Measurements from ENCODE around the gene DNAJC27.

Gene DNAJC27

DNA sequence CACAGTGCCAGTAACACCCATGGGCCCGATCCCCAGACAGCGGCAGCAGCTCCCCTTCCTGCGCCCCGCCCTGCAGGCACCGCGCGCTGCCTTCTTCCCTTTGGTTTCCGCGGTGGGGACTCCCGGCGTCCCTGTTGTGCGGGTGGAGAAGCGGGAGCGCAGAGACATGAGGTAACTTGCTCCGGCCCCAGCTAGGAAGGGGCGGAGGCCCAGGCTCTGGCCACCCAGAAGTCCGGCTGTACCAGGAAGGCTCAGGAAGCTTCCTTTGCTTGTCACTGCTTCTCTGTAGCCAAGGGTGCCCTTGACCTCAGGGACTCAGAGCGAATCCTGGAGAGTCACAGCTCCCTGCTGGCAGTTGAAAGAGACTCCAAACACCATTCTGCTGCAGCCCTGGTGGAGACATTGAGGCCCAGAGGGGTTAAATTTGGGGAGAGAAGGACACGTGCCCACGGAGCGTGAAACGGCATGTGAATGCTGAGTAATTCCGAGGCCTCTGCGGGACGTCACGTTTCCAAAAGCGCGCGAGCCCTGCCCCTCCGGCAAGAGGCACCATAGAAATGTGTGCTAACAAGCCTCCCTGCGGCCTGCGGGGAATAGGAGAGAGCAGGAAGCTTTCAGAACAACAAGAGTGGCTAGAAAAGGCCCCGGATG, 45.0 kb downstream of the DNAJC27 start:
- H3K27ac ChIP-seq = no peak overlapping the region
- TF ChIP-seq ZFX (IDR thresholded peaks at IDR 0.05; ENCODE audit: borderline replicate concordance) = no peak
- TF ChIP-seq, protein P1, sequence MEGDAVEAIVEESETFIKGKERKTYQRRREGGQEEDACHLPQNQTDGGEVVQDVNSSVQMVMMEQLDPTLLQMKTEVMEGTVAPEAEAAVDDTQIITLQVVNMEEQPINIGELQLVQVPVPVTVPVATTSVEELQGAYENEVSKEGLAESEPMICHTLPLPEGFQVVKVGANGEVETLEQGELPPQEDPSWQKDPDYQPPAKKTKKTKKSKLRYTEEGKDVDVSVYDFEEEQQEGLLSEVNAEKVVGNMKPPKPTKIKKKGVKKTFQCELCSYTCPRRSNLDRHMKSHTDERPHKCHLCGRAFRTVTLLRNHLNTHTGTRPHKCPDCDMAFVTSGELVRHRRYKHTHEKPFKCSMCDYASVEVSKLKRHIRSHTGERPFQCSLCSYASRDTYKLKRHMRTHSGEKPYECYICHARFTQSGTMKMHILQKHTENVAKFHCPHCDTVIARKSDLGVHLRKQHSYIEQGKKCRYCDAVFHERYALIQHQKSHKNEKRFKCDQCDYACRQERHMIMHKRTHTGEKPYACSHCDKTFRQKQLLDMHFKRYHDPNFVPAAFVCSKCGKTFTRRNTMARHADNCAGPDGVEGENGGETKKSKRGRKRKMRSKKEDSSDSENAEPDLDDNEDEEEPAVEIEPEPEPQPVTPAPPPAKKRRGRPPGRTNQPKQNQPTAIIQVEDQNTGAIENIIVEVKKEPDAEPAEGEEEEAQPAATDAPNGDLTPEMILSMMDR (IDR thresholded peaks at IDR 0.05) = no peak

DNA sequence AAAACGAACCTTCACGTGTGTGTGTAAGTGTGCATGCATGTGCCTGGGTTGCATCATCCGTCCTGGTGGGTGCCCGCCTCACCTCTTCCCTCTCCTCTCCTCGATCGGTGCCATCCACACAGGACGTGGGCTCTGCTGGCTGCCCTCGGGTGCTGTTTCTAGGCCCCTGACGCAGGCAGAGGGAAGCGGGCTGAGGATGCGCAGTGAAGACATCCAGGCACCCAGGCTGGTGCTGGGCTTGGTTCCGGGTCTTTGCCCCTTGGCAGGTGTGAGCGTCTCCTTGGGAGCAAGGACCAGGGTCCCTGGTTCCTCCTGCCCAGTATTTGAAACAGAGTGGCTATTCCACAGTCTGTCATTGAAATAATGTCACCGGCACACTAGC, 45.5 kb downstream of the DNAJC27 start:
- H3K27ac ChIP-seq = no peak overlapping the region
- TF ChIP-seq ZFX (IDR thresholded peaks at IDR 0.05; ENCODE audit: borderline replicate concordance) = no peak
- TF ChIP-seq, protein P1 (IDR thresholded peaks at IDR 0.05) = no peak

DNA sequence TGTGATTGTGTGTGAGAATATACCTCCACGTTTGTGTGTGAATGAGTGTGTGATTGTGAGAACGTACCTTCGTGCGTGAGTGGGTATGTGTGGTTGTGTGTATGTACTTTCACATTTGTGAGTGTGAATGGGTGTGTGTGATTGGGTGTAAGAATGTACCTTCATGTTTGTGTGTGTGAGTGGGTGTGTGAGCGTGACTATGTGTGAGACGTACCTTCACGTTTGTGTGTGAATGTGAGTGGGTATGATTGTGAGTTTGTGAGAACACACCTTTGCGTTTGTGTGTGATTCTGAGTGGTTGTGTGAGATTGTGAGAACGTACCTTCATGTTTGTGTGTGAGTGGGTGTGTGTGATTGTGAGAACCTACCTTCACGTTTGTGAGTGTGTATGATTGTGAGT, 45.9 kb downstream of the DNAJC27 start:
- TF ChIP-seq, protein P1 (IDR thresholded peaks at IDR 0.05) = no peak
- TF ChIP-seq ZFX (IDR thresholded peaks at IDR 0.05; ENCODE audit: borderline replicate concordance) = no peak
- H3K27ac ChIP-seq = no peak overlapping the region

GRCh38 chr2:24924732-24925131, 47.0 kb downstream of the DNAJC27 start:
- no peak for TF ChIP-seq ZFX (IDR thresholded peaks at IDR 0.05; ENCODE audit: borderline replicate concordance)
- TF ChIP-seq, protein P1 (IDR thresholded peaks at IDR 0.05) = no peak
- no peak overlapping the region for H3K27ac ChIP-seq

DNA sequence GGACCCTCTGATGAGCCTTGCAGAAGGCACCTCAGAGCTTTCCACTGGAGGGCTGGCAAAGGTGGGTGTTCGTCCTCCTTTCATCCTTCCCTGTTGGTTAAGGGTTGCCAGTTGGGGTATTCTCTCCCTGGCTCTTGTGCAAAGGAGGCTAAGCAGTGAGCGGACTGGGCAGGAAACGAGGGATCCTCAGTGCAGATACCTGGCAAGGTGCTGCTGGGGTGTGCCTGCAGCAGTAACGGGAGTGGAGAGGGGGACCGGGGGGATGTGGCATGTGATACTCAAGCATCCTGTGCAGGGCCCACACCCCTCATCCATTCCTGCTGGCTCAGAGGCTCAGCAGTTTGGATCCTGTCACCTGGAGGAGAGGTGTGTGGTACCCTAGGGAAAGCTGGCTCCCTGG, 47.5 kb downstream of the DNAJC27 start:
- no peak overlapping the region for H3K27ac ChIP-seq
- TF ChIP-seq ZFX (IDR thresholded peaks at IDR 0.05; ENCODE audit: borderline replicate concordance) = no peak
- TF ChIP-seq, protein P1 (IDR thresholded peaks at IDR 0.05) = no peak

DNA sequence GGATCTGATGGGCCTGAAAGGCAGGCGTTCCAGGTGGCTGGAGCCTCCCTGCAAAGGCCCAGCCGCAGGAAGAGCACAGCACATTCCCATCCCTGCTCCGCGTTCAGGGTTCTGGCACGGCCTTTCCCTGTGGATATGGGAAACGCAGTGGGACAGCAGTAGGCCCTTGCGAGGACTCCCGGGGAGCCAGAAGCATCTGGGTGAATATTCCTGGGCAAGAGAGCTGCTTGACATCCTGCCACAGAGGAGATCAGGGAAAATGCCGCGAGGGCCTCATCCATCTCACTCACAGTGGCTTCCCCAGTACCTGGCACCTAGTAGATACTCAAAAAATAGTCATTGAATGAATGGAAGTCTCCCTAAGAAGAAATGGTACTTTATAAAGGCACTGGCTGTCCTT, 48.6 kb downstream of the DNAJC27 start:
- TF ChIP-seq, protein P1 (IDR thresholded peaks at IDR 0.05) = no peak
- TF ChIP-seq ZFX (IDR thresholded peaks at IDR 0.05; ENCODE audit: borderline replicate concordance) = no peak
- H3K27ac ChIP-seq = no peak overlapping the region

DNA sequence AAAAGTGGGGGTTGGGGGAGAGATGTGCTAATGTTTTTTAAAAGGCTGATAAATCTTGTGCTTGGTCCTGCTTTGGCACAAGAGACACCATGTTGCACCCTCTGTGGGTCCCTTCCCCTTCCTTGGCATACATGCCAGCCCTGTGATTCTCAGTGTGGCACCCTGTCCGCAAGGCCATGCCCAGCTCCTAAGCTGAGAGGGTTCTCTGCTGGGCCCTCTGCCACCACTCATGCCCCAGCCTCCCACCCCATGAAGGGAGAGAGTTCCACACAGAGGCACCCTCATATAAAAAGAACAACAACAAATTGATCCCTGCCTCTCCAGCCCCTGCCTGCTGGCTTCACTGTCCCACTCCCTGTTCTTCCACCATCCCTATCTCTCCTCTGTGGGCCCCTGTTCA, 49.2 kb downstream of the DNAJC27 start:
- TF ChIP-seq, protein P1 (IDR thresholded peaks at IDR 0.05) = no peak
- TF ChIP-seq ZFX (IDR thresholded peaks at IDR 0.05; ENCODE audit: borderline replicate concordance) = no peak
- H3K27ac ChIP-seq = no peak overlapping the region

All from 22Rv1 (cell line).